HG03025 (cell line): Measurements from ENCODE around the gene RXRA.

Source experiments
- ATAC-seq: cut with Tn5 transposase; IDR thresholded peaks from one replicate; pipeline ENCODE4 v1.9.1; 2021; ENCODE audit warnings: mild to moderate bottlenecking, moderate library complexity; ENCODE audit not compliant: unreplicated experiment, low FRiP score

The RXRA gene

GRCh38 chr9:134333874-134334581 lies 7.8 kb downstream of the RXRA start:
- ATAC-seq, result no peak

DNA sequence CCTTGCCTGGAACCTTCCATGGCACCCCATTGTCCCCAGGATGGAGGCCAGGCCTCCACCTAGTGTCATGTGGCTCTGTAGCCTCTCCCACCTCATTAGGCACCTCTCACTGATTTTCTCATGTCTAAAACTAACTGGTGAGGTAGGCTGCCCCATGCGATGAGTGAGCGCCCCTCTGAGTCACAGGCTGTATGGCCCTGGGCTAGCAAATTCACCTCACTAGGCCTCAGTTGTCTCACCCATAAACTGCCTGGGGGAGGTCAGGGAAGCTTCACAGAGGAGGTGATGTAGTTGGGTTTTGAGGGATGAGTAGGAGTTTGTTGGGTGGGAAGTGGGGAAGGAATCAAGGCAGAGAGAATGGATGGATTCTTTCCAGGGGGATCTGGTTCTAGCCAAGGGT lies 8.8 kb downstream of the RXRA start:
- ATAC-seq, result no peak

DNA sequence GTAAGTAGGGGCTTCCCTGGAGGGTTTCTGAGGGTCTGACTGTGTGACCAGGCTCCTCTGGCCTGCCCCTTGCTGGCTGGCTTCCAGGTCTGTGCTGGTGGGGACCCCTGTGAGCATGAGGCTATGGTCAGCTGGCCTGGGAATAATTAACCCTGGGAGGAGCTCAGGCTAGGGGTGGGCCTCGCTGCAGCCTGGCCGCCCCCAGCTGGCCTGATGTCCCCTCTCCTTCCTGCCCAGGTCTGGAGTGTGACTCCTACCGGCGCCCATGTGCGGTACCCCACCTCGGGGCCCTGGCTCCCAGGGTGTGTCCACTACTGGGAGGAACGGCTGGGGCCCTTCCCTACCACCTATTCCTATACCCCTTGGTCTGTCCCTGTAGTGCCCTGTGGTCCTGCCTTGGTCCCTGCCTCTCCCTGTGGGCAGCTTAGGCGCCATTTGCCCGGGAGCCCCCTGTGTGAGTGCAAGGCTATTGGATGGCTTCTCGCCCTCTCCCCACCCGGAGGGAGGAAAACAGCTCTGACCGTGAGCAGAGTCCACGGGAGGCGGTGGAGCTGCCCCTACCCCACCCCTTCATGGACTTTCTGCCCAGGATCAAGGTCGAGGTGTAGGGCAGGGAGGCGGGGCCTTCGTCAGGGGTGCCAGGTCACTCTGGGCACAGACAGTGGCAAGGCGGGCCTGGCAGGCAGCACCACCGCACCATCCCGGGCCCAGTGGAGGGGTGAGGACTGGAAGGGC lies 9.4 kb downstream of the RXRA start:
- ATAC-seq, result no peak

DNA sequence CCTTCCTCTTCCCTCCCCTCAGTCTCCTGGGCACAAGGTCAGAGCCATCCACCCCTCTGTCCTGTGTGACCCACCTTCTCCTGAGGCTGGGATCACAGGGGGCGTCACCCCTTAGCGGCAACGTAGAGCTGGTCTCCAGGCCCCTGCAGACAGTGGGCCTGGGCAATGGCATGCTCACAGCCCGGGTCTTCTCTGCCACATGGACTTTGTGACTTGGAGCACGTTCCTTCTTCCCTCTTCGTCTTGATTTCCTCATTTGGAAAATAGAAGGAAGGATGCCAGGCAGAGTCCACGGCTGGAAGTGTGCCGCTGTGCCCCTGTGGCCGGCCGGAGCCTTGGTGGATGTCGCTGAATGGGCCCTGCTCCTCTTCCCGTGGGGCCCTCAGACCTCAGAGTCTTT lies 10.0 kb downstream of the RXRA start:
- no peak for ATAC-seq

- no peak for ATAC-seq
These were observed 10.7 kb downstream of the RXRA start for GRCh38 chr9:134336924-134337323.

DNA sequence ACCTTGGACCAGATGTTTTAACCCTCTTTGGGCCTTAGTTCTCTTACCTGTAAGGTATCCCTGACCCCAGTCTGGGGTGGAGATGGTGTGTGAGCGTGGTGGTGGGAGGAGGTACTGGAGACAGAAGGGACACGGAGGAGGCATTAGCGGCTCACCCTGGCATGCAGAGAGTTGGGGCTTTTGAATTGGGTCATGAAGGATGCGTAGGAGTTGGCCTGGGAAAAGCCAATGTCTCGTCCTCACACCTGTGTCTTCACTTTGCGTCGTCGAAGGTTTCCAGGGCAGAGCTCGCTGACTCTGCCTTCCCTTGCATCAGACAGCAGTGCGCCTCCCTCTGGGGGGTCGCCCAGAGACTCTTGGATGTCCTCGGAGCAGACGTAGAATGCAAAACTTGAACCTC lies 11.2 kb downstream of the RXRA start:
- ATAC-seq, result no peak

GRCh38 chr9:134338394-134339182 lies 12.3 kb downstream of the RXRA start:
- ATAC-seq, result no peak

DNA sequence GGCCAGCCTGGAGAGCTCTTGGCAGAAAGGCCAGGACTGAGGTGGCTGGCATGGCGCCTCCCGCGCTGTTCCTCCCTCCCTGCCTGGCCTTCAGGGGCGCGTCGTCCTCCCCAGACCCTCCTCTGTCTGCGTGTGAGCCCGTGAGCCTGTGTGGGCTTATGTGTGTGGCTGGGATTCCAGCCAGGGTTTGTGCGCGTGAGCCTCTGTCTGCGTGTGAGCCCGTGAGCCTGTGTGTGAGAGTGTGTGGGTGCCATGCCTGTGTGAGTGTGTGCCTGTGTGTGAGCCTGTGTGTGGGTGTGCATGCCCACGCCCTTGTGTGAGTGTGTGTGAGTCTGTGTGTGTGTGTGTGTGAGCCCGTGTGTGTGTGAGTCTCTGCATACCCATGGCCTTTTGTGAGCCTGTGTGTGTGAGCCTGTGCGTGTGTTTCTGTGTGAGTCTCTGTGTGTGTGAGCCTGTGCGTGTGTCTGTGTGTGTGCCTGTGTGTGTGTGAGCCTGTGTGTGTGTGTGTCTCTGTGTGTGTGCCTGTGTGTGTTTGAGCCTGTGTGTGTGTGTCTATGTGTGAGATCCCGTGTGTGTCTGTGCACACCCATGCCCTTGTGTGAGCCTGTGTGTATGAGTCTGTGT lies 13.0 kb downstream of the RXRA start:
- ATAC-seq, result no peak

DNA sequence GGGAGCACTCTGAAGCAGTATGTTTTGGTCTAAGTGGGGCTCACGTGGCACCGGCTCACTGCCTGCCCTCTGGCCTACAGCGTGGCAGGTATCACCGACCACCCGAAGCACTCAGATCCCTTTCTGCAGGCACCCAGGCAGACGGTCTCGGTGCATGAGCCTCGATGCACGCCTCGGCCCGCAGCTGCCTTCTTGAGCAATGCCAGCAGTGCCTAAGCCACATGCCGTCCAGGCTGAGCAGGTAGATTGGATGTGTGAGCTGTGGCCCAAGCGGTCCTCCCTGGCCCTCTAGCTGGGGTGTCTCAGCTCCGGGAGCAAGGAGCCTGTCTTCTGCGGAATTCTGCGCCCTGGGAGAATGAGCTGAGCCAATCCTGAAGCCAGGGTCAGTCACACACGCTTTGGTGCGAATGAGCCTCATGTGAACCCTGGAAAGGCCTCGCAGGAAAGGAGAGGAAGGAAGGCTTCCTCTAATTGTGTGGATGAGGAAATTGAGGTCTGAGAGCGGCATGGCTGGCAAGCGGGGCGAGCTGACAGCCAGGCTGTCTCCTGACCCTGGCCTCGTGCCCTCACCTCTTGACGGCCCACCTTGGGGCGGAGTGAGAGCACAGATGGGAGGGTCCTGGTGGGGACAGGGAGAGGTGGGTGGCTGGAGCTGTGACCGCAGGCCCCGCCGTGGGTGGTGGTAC lies 14.4 kb downstream of the RXRA start:
- ATAC-seq, result no peak

DNA sequence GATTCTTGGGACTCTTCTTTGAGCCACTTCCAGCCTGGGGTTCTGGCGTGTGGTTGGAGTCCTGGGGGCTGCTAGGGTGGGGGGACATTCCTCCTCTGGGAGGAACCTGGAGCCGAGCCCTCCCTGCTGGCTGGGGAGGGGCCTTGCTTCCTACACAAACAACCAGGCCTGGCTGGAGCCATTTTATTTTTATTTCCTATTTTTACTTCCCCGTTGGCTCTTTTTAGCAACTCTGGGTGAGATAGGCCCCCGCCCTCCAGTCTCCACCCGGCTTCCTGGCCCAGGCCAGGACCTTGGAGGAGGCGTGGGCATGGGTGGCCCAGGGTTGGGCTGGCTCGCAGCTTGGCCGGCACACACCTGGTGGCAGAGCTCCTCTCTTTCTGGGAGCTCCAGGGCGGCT lies 15.1 kb downstream of the RXRA start:
- no peak for ATAC-seq

GRCh38 chr9:134341929-134342745 lies 15.9 kb downstream of the RXRA start:
- no peak for ATAC-seq

DNA sequence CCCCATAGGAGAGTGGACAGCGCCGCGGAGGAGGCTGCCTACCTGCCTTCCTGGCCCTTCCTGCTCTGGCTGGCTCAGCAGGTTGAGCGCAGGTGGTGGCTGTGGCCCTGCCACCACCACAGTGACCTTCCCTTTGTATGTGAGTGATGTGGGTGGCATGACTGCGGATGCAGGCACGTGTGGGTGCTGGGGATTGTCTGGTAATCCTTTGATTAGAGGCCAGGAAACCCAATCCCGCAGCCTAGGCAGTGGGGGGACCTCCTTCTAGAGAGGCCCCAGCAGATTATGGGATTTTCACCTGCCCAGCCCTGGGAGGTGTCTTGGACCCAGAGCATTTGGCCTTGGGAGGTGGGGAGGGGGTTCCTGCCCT lies 16.5 kb downstream of the RXRA start:
- ATAC-seq, result no peak

DNA sequence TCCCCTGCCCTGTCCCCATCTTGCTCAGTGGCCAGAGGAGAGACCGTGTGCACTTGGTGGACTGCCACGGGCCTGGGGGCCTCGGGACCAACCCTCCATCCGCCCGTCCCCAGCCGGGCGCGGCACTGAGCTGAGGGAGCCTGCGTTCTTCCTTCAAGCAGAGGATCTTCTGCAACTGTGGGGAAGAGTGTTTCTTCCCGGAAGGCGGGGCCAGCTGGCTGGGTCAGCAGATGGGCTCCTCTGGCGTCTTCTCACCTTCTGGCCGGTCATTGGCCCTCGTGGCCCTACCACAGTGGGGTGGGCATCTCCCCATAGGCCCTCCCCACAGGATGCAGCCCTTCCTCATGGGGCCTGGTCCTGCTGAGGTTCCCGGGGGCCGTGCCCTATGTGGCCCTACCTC lies 17.4 kb downstream of the RXRA start:
- no peak for ATAC-seq

DNA sequence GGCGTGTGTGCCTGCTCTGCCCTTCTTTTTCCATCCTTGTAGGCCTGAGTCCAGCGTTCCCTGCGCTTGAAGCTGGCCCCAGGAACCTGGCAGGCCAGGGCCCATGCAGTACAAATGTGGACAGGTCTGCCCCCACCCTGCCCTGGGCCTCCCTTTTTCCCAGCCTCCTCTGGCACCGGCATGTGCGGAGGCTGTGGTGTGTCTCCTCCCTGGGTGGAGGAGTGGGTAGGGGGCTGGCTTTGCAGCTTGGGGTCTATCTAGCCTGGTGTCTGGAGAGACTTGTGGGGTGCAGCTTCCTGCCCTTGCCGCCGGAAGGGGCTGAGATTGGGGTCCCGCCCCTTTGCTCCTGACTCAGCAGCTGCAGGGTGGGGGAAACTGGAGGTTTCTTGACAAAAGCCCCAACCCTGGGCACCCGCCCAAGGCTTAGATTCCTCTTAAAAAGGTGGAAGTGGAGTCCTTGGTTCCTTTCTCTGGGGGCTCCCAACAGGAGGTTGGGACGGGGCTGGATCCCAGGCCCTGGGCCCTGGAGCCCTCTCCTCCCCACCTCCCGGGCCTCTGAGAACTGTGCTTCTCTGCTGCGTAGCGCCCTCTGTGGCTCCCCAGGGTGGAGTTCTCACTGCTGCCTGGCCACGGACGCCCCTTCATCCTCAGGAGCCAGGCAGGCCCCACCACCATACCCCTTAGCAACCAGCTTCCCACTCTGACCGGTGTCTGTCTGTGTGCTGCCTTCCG lies 18.0 kb downstream of the RXRA start:
- no peak for ATAC-seq

DNA sequence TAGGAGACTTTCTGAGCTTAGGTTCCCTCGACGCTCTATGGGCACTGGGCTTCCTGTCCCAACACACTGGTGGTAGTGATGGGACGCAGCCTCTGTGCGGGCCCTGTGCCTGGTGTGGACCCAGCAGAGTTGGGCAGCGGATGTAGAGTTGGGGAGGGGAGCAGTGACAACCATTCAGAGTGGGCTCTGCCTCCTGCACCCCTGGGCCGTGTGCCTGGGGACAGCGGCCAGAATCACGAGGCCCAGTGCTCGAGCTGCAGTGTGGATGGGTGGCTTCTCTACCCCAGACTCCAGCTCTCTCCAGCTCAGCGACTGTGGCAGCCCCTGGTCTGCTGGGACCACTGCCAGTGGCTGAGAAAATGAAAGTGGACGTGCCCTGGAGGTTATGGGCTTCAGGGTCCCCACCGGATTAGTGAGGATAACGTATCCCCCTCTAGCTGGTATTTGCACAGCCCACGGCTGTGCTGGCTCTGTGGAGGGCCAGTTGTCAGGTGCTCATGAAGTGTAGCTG lies 18.6 kb downstream of the RXRA start:
- ATAC-seq, result no peak

DNA sequence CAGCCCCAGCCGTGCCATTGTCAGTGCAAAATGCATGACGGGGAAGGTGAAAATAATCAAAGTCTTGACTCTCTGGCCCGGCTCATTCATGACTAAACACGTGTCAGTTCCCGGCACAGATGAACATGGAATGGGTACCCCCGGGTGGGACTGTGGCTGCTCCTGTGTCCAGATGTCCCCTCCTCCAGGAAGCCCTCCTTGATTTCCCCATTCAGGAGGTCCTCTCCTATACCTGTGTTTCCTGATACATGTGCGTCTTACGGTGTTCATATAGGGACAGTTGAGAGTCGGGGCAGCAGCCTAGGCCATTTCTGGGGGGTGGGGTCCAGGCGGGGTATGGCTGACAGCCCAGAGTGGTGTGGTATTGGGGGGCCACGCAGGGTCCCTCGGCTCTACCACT lies 19.5 kb downstream of the RXRA start:
- ATAC-seq, result no peak

DNA sequence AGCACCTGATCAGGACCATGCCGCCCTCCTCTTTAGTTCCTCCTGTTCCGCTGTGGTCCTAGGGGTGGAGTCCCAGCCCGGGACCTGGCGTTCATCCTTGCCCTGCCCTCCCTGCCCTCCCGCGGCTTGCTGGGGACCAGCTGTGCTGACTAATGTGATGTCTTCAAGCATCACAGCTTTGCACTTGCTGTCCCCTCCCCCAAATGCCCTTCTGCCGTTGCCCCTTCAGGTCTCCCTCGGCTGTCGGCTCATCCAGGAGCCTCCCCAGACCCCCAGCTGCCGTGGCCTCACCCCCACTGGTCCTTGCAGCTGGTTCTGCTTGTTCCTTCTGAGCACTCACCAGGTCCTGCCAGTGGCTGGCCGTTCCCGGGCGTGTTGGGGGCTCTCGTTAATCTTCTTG lies 19.9 kb downstream of the RXRA start:
- ATAC-seq, result no peak

DNA sequence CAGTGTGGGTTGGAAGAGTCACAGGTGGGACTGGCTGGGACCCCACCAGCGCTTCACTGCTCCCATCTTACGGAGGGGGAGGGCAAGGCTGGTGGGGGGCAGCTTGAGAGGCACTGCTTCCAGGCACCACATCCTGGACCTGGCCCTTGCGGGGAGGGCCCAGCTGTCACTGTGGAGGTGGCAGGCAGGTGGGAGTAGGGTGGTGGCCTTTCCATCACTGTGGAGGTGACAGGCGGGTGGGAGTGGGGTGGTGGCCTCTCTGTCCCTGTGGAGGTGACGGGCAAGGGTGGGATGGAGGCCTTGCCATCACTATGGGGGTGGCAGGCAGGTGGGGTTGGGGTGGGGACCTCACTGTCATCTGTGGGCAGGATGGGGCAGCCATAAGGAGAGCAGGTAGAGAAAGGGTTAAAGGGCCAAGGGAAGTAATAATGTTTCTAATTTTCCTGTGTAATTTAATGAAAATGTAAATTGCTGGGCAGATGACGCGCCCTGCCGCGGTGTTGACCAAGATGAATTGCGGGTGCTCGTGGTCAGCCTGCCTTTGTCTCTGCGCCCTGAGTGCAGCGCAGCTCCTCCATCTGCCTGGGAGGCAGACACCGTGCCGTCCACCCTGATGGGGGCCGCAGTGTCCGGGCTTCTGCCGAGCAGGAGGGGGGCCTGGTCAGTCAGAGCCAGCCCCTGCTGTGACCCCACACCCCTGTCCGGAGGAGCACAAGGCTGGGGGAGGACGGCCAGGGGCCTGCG lies 20.8 kb downstream of the RXRA start:
- no peak for ATAC-seq
